VCaP (cell line): ENCODE data around the gene HIC1.
A peak's percentile ranks its signal among the peaks of the same experiment; 100 is the strongest.

Experiments
- H3K27ac ChIP-seq: fragments of 450-650 bp; 2 replicates; pipeline ENCODE4 v1.5.1; 2017
- TF ChIP-seq, protein P1 (sequence below): fragments of 450-650 bp; conservative IDR thresholded peaks from 2 replicates; pipeline ENCODE4 v1.5.1; 2017; ENCODE audit warnings: mild to moderate bottlenecking, moderate library complexity

HIC1 gene

GRCh38 chr17:2035541-2036488, 19.1 kb upstream of the HIC1 start:
- TF ChIP-seq, protein P1, sequence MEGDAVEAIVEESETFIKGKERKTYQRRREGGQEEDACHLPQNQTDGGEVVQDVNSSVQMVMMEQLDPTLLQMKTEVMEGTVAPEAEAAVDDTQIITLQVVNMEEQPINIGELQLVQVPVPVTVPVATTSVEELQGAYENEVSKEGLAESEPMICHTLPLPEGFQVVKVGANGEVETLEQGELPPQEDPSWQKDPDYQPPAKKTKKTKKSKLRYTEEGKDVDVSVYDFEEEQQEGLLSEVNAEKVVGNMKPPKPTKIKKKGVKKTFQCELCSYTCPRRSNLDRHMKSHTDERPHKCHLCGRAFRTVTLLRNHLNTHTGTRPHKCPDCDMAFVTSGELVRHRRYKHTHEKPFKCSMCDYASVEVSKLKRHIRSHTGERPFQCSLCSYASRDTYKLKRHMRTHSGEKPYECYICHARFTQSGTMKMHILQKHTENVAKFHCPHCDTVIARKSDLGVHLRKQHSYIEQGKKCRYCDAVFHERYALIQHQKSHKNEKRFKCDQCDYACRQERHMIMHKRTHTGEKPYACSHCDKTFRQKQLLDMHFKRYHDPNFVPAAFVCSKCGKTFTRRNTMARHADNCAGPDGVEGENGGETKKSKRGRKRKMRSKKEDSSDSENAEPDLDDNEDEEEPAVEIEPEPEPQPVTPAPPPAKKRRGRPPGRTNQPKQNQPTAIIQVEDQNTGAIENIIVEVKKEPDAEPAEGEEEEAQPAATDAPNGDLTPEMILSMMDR = no peak

GRCh38 chr17:2037155-2037554, 17.7 kb upstream of the HIC1 start:
- H3K27ac ChIP-seq = no peak overlapping the region
- TF ChIP-seq, protein P1 = no peak

More at GRCh38 chr17:2035541-2036488, 19.1 kb upstream of the HIC1 start:
- H3K27ac ChIP-seq = no peak overlapping the region

- TF ChIP-seq, protein P1 = no peak
- peak overlapping the region; percentile 94 for H3K27ac ChIP-seq
These were observed 14.6 kb upstream of the HIC1 start for GRCh38 chr17:2040219-2040827.

- H3K27ac ChIP-seq = peak overlapping the region; percentile 94
- TF ChIP-seq, protein P1 = no peak
These were observed 13.9 kb upstream of the HIC1 start for GRCh38 chr17:2040942-2041560.

DNA sequence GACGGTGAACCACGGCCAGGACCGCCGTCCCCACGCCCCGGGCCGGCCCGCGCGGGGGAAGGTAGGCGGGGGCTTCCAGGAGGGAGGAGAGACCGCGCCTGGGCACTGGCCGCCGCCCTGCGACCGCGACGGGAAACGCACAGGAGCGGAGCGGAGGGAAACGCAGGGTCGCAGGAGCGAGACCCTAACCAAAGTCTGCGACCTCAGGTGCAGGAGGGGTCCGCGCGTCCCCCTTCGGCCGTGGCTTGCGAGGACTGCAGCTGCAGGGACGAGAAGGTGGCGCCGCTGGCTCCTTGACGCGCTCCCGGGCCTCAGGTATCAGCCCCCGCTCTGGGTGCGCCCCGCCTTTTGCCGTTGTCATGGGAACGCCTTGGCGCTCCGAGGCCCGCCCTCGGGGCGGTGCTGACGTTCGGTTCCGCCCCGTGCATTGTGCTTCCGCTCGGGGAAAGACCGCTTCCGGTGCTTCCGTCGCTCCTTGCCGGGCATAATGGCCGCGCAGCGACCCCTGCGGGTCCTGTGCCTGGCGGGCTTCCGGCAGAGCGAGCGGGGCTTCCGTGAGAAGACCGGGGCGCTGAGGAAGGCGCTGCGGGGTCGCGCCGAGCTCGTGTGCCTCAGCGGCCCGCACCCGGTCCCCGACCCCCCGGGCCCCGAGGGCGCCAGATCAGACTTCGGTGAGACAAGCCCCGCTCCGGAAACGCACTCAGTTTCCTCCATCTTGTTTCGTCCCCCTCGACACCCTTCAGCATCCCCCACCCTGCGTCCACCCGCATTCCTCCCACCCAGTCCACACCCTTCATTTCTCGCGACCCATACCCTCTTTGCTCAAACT, 13.1 kb upstream of the HIC1 start, which contains the start of gene OVCA2:
TSS of gene OVCA2 (plus strand) at position 462 of the 829 bp plus-strand sequence. CDS start at position 488, 26 bp downstream.
- H3K27ac ChIP-seq = peak within 1 kb of the TSS; percentile 94
- TF ChIP-seq, protein P1 = peak; percentile 59

DNA sequence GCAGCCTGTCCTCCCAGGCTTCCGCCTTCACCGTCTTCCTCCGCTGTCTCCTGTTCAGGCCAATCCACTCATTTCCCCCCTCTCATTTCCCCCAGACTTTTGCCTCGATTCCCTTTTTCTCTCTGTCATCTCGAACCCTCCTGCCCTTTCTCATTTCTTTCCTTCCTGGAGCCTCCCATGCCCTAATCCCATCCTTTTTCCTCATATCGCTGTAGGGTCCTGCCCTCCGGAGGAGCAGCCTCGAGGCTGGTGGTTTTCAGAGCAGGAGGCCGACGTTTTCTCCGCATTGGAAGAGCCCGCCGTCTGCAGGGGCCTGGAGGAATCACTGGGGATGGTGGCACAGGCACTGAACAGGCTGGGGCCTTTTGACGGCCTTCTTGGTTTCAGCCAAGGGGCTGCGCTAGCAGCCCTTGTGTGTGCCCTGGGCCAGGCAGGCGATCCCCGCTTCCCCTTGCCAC, 12.5 kb upstream of the HIC1 start:
- TF ChIP-seq, protein P1 = no peak; the same call in 1 of the 2 replicates
- peak overlapping the region; percentile 94 for H3K27ac ChIP-seq
